GM12875 (cell line): ENCODE results near the gene TREML4.
"Not testable (repeated sequence)": the region's sequence is repeated elsewhere in the genome, so short reads cannot be mapped to it uniquely, and the experiment has no call there.

Source experiments
- H3K4me3 ChIP-seq: one replicate; pipeline ENCODE4 v1.5.1; 2011; ENCODE audit warnings: low read depth, low read length, control low read depth
- TF ChIP-seq, protein P1 (sequence below): IDR thresholded peaks from 2 replicates; pipeline ENCODE4 v1.5.1; 2011; ENCODE audit warnings: low read depth, mild to moderate bottlenecking, control low read depth, inconsistent platforms, low read length, moderate library complexity, borderline replicate concordance; ENCODE audit not compliant: insufficient read depth

The TREML4 gene

DNA sequence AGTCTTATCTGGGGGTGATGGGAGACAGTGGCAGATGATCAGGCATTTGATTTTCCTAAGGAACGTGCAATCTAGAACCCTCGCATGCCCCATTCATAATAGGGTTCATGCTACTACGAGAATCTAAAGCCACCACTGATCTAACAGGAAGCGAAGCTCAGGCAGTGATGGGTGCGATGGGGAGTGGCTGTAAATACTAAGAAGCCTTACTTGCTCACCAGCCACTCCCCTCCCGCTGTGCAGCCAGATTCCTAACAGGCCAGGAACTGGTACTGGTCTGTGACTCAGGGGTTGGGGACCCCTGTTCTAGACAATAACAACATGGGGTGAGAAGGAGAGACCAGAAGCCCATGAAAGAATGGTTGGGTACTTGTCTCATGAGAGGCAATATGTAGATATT is 4.5 kb downstream of the TREML4 start:
- TF ChIP-seq, protein P1, sequence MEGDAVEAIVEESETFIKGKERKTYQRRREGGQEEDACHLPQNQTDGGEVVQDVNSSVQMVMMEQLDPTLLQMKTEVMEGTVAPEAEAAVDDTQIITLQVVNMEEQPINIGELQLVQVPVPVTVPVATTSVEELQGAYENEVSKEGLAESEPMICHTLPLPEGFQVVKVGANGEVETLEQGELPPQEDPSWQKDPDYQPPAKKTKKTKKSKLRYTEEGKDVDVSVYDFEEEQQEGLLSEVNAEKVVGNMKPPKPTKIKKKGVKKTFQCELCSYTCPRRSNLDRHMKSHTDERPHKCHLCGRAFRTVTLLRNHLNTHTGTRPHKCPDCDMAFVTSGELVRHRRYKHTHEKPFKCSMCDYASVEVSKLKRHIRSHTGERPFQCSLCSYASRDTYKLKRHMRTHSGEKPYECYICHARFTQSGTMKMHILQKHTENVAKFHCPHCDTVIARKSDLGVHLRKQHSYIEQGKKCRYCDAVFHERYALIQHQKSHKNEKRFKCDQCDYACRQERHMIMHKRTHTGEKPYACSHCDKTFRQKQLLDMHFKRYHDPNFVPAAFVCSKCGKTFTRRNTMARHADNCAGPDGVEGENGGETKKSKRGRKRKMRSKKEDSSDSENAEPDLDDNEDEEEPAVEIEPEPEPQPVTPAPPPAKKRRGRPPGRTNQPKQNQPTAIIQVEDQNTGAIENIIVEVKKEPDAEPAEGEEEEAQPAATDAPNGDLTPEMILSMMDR, result no peak
- no peak overlapping the region for H3K4me3 ChIP-seq

GRCh38 chr6:41236276-41236675 is 8.1 kb downstream of the TREML4 start:
- H3K4me3 ChIP-seq, result no peak overlapping the region
- TF ChIP-seq, protein P1, result no peak

DNA sequence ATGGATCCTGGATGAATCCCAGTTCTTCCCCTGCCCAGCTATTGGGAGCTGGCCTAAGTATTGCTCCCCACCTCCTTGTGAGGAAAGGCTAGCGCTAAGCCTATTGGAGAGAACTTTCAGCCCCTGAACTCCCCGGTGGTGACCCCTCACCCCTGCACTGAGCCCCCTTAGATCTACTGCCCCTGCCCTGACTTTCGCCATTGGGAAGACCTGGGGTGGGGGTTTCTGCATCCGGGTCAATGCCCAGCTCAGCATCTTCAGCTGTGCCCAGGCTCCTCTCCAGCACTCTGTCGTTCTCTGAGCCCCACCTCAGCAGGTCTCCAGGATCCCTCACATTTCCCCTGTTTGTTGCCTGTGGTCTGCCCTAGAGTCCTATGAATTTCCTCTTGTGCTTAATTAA is 9.0 kb downstream of the TREML4 start:
- no peak overlapping the region for H3K4me3 ChIP-seq
- TF ChIP-seq, protein P1, result no peak

- TF ChIP-seq, protein P1, result no peak
- H3K4me3 ChIP-seq, result no peak overlapping the region
These were observed 11.5 kb downstream of the TREML4 start for GRCh38 chr6:41239467-41240159.

DNA sequence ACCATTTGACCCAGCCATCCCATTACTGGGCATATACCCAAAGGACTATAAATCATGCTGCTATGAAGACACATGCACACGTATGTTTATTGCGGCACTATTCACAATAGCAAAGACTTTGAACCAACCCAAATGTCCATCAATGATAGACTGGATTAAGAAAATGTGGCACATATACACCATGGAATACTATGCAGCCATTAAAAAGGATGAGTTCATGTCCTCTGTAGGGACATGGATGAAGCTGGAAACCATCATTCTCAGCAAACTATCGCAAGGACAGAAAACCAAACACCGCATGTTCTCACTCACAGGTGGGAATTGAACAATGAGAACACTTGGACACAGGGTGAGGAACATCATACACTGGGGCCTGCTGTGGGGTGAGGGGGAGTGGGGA is 18.4 kb downstream of the TREML4 start:
- not testable (repeated sequence) for H3K4me3 ChIP-seq

GRCh38 chr6:41247288-41247865 is 19.2 kb downstream of the TREML4 start:
- H3K4me3 ChIP-seq, result no peak overlapping the region
- TF ChIP-seq, protein P1, result no peak

- TF ChIP-seq, protein P1, result no peak
- no peak overlapping the region for H3K4me3 ChIP-seq
These were observed 19.9 kb downstream of the TREML4 start for GRCh38 chr6:41247882-41248705.
